PC-9 (cell line): ENCODE data around the gene PPL. TPM values are rescaled to one million over a fixed set of nuclear protein-coding genes. Genes with fewer than 3 reads are reported as not detected.

Experiments
- BruUV-seq: library from RNA; stranded (reverse); fragments of 400-500 nt; replicated peaks from 2 replicates; lab custom pipeline; 2021; lab: Mats Ljungman, UMichigan
- CTCF ChIA-PET: fragments of 300-600 bp; sonication (Branson Sonifier 250); formaldehyde crosslinking; loops from one replicate; lab custom pipeline; 2022; ENCODE audit warnings: antibody characterized with exemption; lab: Charles Lee
- POLR2A ChIA-PET: fragments of 300-600 bp; sonication (Branson Sonifier 250); formaldehyde crosslinking; loops from one replicate; lab custom pipeline; 2022; ENCODE audit warnings: antibody characterized with exemption; ENCODE audit not compliant: unreplicated experiment; lab: Charles Lee
- DNase-seq, 2 experiments: peaks; one replicate each; pipeline versions ENCODE4 v3.0.0 to v3.0.0-alpha.2; 2015 to 2022; ENCODE audit warnings: mixed read lengths in 1 of 2
- H2AFZ ChIP-seq: fragments of 200-600 bp; sonication (generic); 2 replicates; pipeline ENCODE4 v1.8.1; 2017; ENCODE audit warnings: antibody characterized with exemption
- H3F3A ChIP-seq: fragments of 200-600 bp; sonication (generic); 2 replicates; pipeline ENCODE4 v1.8.1; 2017; ENCODE audit warnings: antibody characterized with exemption, mild to moderate bottlenecking, low read depth; ENCODE audit not compliant: insufficient read depth
- H3K27ac ChIP-seq: fragments of 200-600 bp; sonication (generic); 2 replicates; pipeline ENCODE4 v1.6.1; 2016; ENCODE audit warnings: mixed run types
- H3K27me3 ChIP-seq: fragments of 200-600 bp; sonication (generic); 2 replicates; pipeline ENCODE4 v1.6.1; 2016; ENCODE audit warnings: low read depth, mixed run types; ENCODE audit not compliant: insufficient read depth
- H3K36me3 ChIP-seq: fragments of 200-600 bp; sonication (generic); 2 replicates; pipeline ENCODE4 v1.6.1; 2016; ENCODE audit warnings: low read depth, mixed run types
- H3K4me1 ChIP-seq: fragments of 200-600 bp; sonication (generic); replicated peaks from 2 replicates; pipeline ENCODE4 v1.6.1; 2016; ENCODE audit warnings: mixed run types; ENCODE audit not compliant: insufficient read depth
- H3K4me2 ChIP-seq: fragments of 200-600 bp; sonication (generic); 2 replicates; pipeline ENCODE4 v1.6.1; 2017; ENCODE audit warnings: mixed run types
- H3K4me3 ChIP-seq: fragments of 200-600 bp; sonication (generic); 2 replicates; pipeline ENCODE4 v1.6.1; 2016; ENCODE audit warnings: mixed run types
- H3K79me2 ChIP-seq: fragments of 200-600 bp; sonication (generic); 2 replicates; pipeline ENCODE4 v1.6.1; 2017; ENCODE audit warnings: low read depth, mixed run types
- H3K9me2 ChIP-seq: fragments of 200-600 bp; sonication (generic); 2 replicates; pipeline ENCODE4 v1.8.1; 2017; ENCODE audit warnings: mild to moderate bottlenecking; ENCODE audit not compliant: insufficient read depth
- H3K9me3 ChIP-seq: fragments of 200-600 bp; sonication (generic); 2 replicates; pipeline ENCODE4 v1.8.1; 2016; ENCODE audit warnings: low read depth; ENCODE audit not compliant: insufficient read depth
- H4K20me1 ChIP-seq: fragments of 200-600 bp; sonication (generic); 2 replicates; pipeline ENCODE4 v1.8.1; 2017; ENCODE audit not compliant: insufficient read depth
- EZH2 ChIP-seq: fragments of 200-600 bp; sonication (generic); IDR thresholded peaks from 2 replicates; pipeline ENCODE4 v1.8.0; 2017; ENCODE audit warnings: antibody characterized with exemption, low read depth
- intact Hi-C: fragments of 100-400 bp; cut with micrococcal nuclease; formaldehyde crosslinking; loops from one replicate; pipeline ENCODE4 v1.10.0; 2022; ENCODE audit not compliant: unreplicated experiment
- total RNA-seq: library from RNA; stranded (reverse); gene quantifications from 2 replicates; pipeline ENCODE4 v1.2.3, GENCODE V29; 2021
- TF ChIP-seq, protein P1 (sequence below): fragments of 200-600 bp; sonication (generic); conservative IDR thresholded peaks from 2 replicates; pipeline ENCODE4 v1.6.1; 2017; ENCODE audit warnings: mixed run types, antibody characterized with exemption, mild to moderate bottlenecking, moderate library complexity

PPL gene
- total RNA-seq, 1 experiment from 2014 or later: 187 TPM

DNA sequence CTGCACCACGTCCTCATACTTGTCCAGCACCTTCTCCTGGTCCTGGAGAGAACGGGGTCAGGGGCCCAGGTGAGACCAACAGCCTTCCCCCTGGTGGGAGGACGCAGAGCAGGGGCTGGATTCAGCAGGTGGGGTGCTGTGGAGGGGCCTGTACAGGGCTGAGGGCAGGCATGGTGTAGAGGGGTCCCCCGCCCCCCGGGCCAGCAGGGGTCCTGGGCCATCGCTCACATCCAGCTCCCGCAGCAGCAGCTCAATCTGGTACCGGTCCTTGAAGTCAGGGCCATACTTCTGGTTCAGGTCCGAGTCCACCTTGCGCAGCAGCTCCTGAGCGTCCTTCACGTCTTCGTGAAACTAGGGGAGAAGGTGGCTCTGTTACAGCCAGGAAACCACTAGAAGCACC, 41.6 kb downstream of the PPL start:
- no peaks in the 10 kb centered on the region for H3K9me2 ChIP-seq
- H3K4me2 ChIP-seq: no peak overlapping the region
- H2AFZ ChIP-seq: no peak overlapping the region
- peaks cover 6% of the 10 kb centered on the region; the same call in 1 of the 2 replicates for H3K36me3 ChIP-seq
- ChIA-PET CTCF (no interaction called here), POLR2A (no interaction called here)
- intact Hi-C loops: no loop called here
- no peak for DNase-seq
- no peak overlapping the region for H3K4me3 ChIP-seq
- no TSS peak for BruUV-seq
- no peaks in the 10 kb centered on the region for H3K79me2 ChIP-seq
- H3K9me3 ChIP-seq: no peaks in the 10 kb centered on the region
- no peaks in the 10 kb centered on the region for H3K27me3 ChIP-seq
- no peak overlapping the region for H3K27ac ChIP-seq
- no peaks in the 10 kb centered on the region; the same call in 1 of the 2 replicates for H4K20me1 ChIP-seq
- no peak for TF ChIP-seq EZH2
- TF ChIP-seq, protein P1, sequence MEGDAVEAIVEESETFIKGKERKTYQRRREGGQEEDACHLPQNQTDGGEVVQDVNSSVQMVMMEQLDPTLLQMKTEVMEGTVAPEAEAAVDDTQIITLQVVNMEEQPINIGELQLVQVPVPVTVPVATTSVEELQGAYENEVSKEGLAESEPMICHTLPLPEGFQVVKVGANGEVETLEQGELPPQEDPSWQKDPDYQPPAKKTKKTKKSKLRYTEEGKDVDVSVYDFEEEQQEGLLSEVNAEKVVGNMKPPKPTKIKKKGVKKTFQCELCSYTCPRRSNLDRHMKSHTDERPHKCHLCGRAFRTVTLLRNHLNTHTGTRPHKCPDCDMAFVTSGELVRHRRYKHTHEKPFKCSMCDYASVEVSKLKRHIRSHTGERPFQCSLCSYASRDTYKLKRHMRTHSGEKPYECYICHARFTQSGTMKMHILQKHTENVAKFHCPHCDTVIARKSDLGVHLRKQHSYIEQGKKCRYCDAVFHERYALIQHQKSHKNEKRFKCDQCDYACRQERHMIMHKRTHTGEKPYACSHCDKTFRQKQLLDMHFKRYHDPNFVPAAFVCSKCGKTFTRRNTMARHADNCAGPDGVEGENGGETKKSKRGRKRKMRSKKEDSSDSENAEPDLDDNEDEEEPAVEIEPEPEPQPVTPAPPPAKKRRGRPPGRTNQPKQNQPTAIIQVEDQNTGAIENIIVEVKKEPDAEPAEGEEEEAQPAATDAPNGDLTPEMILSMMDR: no peak
- no peaks in the 10 kb centered on the region for H3K4me1 ChIP-seq
- H3F3A ChIP-seq: peaks cover 4% of the 10 kb centered on the region; the same call in 1 of the 2 replicates

DNA sequence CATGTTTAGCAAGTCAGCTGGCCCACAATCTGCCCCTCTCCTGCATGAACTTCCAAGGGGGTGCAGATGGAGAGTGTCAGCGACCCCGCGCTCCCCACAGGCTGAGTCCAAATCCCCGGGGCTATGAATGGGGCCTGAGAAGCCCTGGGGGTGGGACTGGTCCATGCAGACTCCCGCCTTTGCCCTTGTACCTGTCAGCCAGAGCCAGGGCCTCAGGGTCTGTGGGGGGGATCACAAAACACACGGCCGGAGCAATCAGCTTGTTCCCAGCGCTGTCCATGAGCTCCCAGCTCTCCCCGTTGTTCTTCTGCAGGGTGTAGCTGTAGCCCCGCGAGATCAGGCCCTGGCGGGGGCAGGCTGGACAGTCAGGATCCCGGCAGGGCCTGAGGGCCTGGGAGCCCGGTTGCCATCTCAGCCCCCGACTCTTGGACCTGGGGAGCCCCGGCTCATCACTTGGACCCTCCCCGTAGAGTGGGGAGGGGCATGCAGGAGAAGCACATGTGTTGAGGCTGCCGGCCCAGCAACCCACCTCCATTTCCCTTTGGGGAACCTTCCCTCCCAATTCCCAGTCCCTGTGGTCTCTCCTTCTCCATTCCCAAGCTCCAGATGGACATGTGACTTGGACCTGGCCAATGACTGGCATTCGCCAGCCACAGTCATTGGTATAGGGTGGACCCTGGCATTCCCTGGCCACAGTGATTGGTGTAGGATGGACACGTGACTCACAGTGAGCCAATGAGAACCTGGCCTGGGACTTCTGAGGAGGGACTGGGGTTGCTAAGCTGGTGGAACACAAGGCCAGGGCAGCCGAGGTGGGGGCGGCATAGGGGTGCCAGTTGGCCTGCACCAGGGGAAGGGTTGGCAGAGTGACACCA, 42.4 kb downstream of the PPL start:
- H3K36me3 ChIP-seq: peaks cover 6% of the 10 kb centered on the region; the same call in 1 of the 2 replicates
- no peaks in the 10 kb centered on the region for H3K9me2 ChIP-seq
- intact Hi-C loops: no loop called here
- no peak for TF ChIP-seq EZH2
- TF ChIP-seq, protein P1: no peak
- no peak overlapping the region for H3K4me2 ChIP-seq
- H3K79me2 ChIP-seq: no peaks in the 10 kb centered on the region
- H3K4me3 ChIP-seq: no peak overlapping the region
- H3F3A ChIP-seq: peaks cover 9% of the 10 kb centered on the region; the same call in 1 of the 2 replicates
- no peaks in the 10 kb centered on the region; the same call in 1 of the 2 replicates for H4K20me1 ChIP-seq
- no peaks in the 10 kb centered on the region for H3K9me3 ChIP-seq
- no peak overlapping the region for H3K27ac ChIP-seq
- H3K4me1 ChIP-seq: no peaks in the 10 kb centered on the region
- DNase-seq: no peak
- CTCF ChIA-PET: no interaction called here
- no TSS peak for BruUV-seq
- no peaks in the 10 kb centered on the region for H3K27me3 ChIP-seq
- H2AFZ ChIP-seq: no peak overlapping the region
- POLR2A ChIA-PET: interaction anchor here (0.6 kb wide), 1 partner anchor 30 kb away, joined by 28 read pairs; no protein-coding TSS in a partner anchor

DNA sequence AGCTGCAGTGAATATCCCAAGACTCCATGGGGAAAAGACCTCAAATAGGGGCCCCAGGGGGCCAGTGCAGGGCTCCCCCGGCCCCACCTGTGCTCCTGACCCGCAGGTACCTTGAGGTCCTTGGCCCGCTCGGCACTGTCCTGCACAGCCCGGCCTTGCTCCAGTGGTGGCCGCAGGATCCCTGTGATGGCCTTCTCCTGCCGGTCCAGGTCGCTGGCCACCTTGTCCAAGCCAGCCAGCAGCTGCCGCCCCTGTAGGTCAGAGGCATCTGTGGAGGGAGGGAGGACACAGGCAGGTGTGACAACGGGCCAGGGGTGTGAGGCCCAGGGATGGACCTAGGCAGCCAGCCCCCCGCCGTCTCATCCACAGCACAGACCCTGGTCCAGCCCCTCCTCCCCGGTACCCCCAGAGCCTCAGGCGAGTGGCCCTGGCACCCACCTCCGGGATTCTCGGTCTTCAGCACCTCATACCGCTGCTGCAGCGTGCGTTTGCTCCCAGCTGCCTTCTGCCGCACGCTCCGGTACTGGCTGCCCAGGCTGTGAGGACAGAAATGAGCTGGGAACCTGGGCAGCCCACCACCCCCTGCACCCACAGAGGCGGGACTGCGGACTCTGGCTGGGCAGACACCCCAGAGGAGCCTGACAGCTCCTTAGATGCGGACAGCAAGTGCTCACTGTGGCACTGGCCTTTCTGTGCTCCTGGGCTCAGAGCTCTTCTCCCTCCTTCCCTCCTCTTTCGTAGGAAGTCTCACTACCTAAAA, 43.7 kb downstream of the PPL start:
- no peak for DNase-seq
- POLR2A ChIA-PET: no interaction called here
- no peaks in the 10 kb centered on the region for H3K9me3 ChIP-seq
- H3K27me3 ChIP-seq: no peaks in the 10 kb centered on the region
- peaks cover 7% of the 10 kb centered on the region for H3K36me3 ChIP-seq
- no peak for TF ChIP-seq EZH2
- TF ChIP-seq, protein P1: no peak
- no peak overlapping the region for H3K4me3 ChIP-seq
- no TSS peak for BruUV-seq
- no peak overlapping the region for H2AFZ ChIP-seq
- no peaks in the 10 kb centered on the region for H3K79me2 ChIP-seq
- H3K4me2 ChIP-seq: no peak overlapping the region
- peaks cover 19% of the 10 kb centered on the region; the same call in 1 of the 2 replicates for H3F3A ChIP-seq
- H3K9me2 ChIP-seq: no peaks in the 10 kb centered on the region
- intact Hi-C loops: no loop called here
- no peaks in the 10 kb centered on the region; the same call in 1 of the 2 replicates for H4K20me1 ChIP-seq
- CTCF ChIA-PET: no interaction called here
- no peaks in the 10 kb centered on the region for H3K4me1 ChIP-seq
- H3K27ac ChIP-seq: no peak overlapping the region
